Measurements from ENCODE around the gene LYVE1.

LYVE1 gene

GRCh38 chr11:10590218-10590915 is 21.9 kb upstream of the LYVE1 start:
- Histone ChIP-seq H3K9me3 (replicated peaks; ENCODE audit: low read length) (no peaks in the 10 kb centered on the region), H3K36me3 (ENCODE audit: insufficient read depth, low read length) (no peaks in the 10 kb centered on the region), H3K27me3 (ENCODE audit: control insufficient read depth, insufficient read depth, low read length) (no peaks in the 10 kb centered on the region), H3K4me2 (ENCODE audit: low read length) (no peak overlapping the region), H3K4me3 (ENCODE audit: low read length) (no peak overlapping the region), H3K4me1 (ENCODE audit: control insufficient read depth, insufficient read depth, low read length) (peaks cover 34% of the 10 kb centered on the region), H3K9ac (ENCODE audit: low read depth, low read length) (no peak overlapping the region)

GRCh38 chr11:10588904-10589303 is 20.4 kb upstream of the LYVE1 start:
- H3K4me2 ChIP-seq (ENCODE audit: low read length): no peak overlapping the region
- no peaks in the 10 kb centered on the region for H3K9me3 ChIP-seq (replicated peaks; ENCODE audit: low read length)
- no peaks in the 10 kb centered on the region for H3K36me3 ChIP-seq (ENCODE audit: insufficient read depth, low read length)
- no peak overlapping the region for H3K4me3 ChIP-seq (ENCODE audit: low read length)
- H3K9ac ChIP-seq (ENCODE audit: low read depth, low read length): no peak overlapping the region
- H3K27me3 ChIP-seq (ENCODE audit: control insufficient read depth, insufficient read depth, low read length): no peaks in the 10 kb centered on the region
- peaks cover 34% of the 10 kb centered on the region for H3K4me1 ChIP-seq (ENCODE audit: control insufficient read depth, insufficient read depth, low read length)

- Histone ChIP-seq H3K4me2 (ENCODE audit: low read length) (no peak overlapping the region), H3K9ac (ENCODE audit: low read depth, low read length) (no peak overlapping the region), H3K9me3 (replicated peaks; ENCODE audit: low read length) (no peaks in the 10 kb centered on the region), H3K27me3 (ENCODE audit: control insufficient read depth, insufficient read depth, low read length) (no peaks in the 10 kb centered on the region), H3K36me3 (ENCODE audit: insufficient read depth, low read length) (no peaks in the 10 kb centered on the region), H3K4me1 (ENCODE audit: control insufficient read depth, insufficient read depth, low read length) (peaks cover 31% of the 10 kb centered on the region), H3K4me3 (ENCODE audit: low read length) (no peak overlapping the region)
These were observed 19.5 kb upstream of the LYVE1 start for GRCh38 chr11:10587995-10588394.

GRCh38 chr11:10587388-10587787 is 18.9 kb upstream of the LYVE1 start:
- Histone ChIP-seq H3K9ac (ENCODE audit: low read depth, low read length) (no peak overlapping the region), H3K4me3 (ENCODE audit: low read length) (no peak overlapping the region), H3K4me2 (ENCODE audit: low read length) (no peak overlapping the region), H3K36me3 (ENCODE audit: insufficient read depth, low read length) (no peaks in the 10 kb centered on the region), H3K9me3 (replicated peaks; ENCODE audit: low read length) (no peaks in the 10 kb centered on the region), H3K4me1 (ENCODE audit: control insufficient read depth, insufficient read depth, low read length) (peaks cover 25% of the 10 kb centered on the region), H3K27me3 (ENCODE audit: control insufficient read depth, insufficient read depth, low read length) (no peaks in the 10 kb centered on the region)

GRCh38 chr11:10584071-10584501 is 15.6 kb upstream of the LYVE1 start:
- peaks cover 15% of the 10 kb centered on the region for H3K4me1 ChIP-seq (ENCODE audit: control insufficient read depth, insufficient read depth, low read length)
- no peaks in the 10 kb centered on the region for H3K27me3 ChIP-seq (ENCODE audit: control insufficient read depth, insufficient read depth, low read length)
- H3K4me3 ChIP-seq (ENCODE audit: low read length): no peak overlapping the region
- H3K9ac ChIP-seq (ENCODE audit: low read depth, low read length): no peak overlapping the region
- H3K4me2 ChIP-seq (ENCODE audit: low read length): no peak overlapping the region
- H3K9me3 ChIP-seq (replicated peaks; ENCODE audit: low read length): no peaks in the 10 kb centered on the region
- no peaks in the 10 kb centered on the region for H3K36me3 ChIP-seq (ENCODE audit: insufficient read depth, low read length)

- H3K27me3 ChIP-seq (ENCODE audit: control insufficient read depth, insufficient read depth, low read length): peaks cover 19% of the 10 kb centered on the region
- no peak overlapping the region for H3K4me3 ChIP-seq (ENCODE audit: low read length)
- no peaks in the 10 kb centered on the region for H3K9me3 ChIP-seq (replicated peaks; ENCODE audit: low read length)
- H3K4me2 ChIP-seq (ENCODE audit: low read length): no peak overlapping the region
- peaks cover 3% of the 10 kb centered on the region for H3K4me1 ChIP-seq (ENCODE audit: control insufficient read depth, insufficient read depth, low read length)
- no peaks in the 10 kb centered on the region for H3K36me3 ChIP-seq (ENCODE audit: insufficient read depth, low read length)
- no peak overlapping the region for H3K9ac ChIP-seq (ENCODE audit: low read depth, low read length)
These were observed 13.1 kb upstream of the LYVE1 start for GRCh38 chr11:10581481-10582019.

- Histone ChIP-seq H3K9me3 (replicated peaks; ENCODE audit: low read length) (no peaks in the 10 kb centered on the region), H3K27me3 (ENCODE audit: control insufficient read depth, insufficient read depth, low read length) (peaks cover 19% of the 10 kb centered on the region), H3K9ac (ENCODE audit: low read depth, low read length) (no peak overlapping the region), H3K4me2 (ENCODE audit: low read length) (no peak overlapping the region), H3K36me3 (ENCODE audit: insufficient read depth, low read length) (no peaks in the 10 kb centered on the region), H3K4me3 (ENCODE audit: low read length) (no peak overlapping the region), H3K4me1 (ENCODE audit: control insufficient read depth, insufficient read depth, low read length) (no peaks in the 10 kb centered on the region)
These were observed 12.2 kb upstream of the LYVE1 start for GRCh38 chr11:10580623-10581022.

GRCh38 chr11:10579700-10580099 is 11.2 kb upstream of the LYVE1 start:
- H3K4me2 ChIP-seq (ENCODE audit: low read length): no peak overlapping the region
- H3K9ac ChIP-seq (ENCODE audit: low read depth, low read length): no peak overlapping the region
- peaks cover 2% of the 10 kb centered on the region for H3K4me1 ChIP-seq (ENCODE audit: control insufficient read depth, insufficient read depth, low read length)
- no peaks in the 10 kb centered on the region for H3K9me3 ChIP-seq (replicated peaks; ENCODE audit: low read length)
- H3K4me3 ChIP-seq (ENCODE audit: low read length): no peak overlapping the region
- peaks cover 22% of the 10 kb centered on the region for H3K27me3 ChIP-seq (ENCODE audit: control insufficient read depth, insufficient read depth, low read length)
- H3K36me3 ChIP-seq (ENCODE audit: insufficient read depth, low read length): no peaks in the 10 kb centered on the region

GRCh38 chr11:10576035-10576398 is 7.6 kb upstream of the LYVE1 start:
- H3K9ac ChIP-seq (ENCODE audit: low read depth, low read length): no peak overlapping the region
- H3K4me2 ChIP-seq (ENCODE audit: low read length): no peak overlapping the region
- H3K4me1 ChIP-seq (ENCODE audit: control insufficient read depth, insufficient read depth, low read length): peaks cover 2% of the 10 kb centered on the region
- H3K9me3 ChIP-seq (replicated peaks; ENCODE audit: low read length): no peaks in the 10 kb centered on the region
- H3K4me3 ChIP-seq (ENCODE audit: low read length): no peak overlapping the region
- no peaks in the 10 kb centered on the region for H3K36me3 ChIP-seq (ENCODE audit: insufficient read depth, low read length)
- peaks cover 27% of the 10 kb centered on the region for H3K27me3 ChIP-seq (ENCODE audit: control insufficient read depth, insufficient read depth, low read length)

- Histone ChIP-seq H3K4me3 (ENCODE audit: low read length) (no peak overlapping the region), H3K4me2 (ENCODE audit: low read length) (no peak overlapping the region), H3K9me3 (replicated peaks; ENCODE audit: low read length) (no peaks in the 10 kb centered on the region), H3K27me3 (ENCODE audit: control insufficient read depth, insufficient read depth, low read length) (peaks cover 27% of the 10 kb centered on the region), H3K9ac (ENCODE audit: low read depth, low read length) (no peak overlapping the region), H3K36me3 (ENCODE audit: insufficient read depth, low read length) (no peaks in the 10 kb centered on the region), H3K4me1 (ENCODE audit: control insufficient read depth, insufficient read depth, low read length) (peaks cover 2% of the 10 kb centered on the region)
These were observed 7.0 kb upstream of the LYVE1 start for GRCh38 chr11:10575346-10576034.

- no peak overlapping the region for H3K4me2 ChIP-seq (ENCODE audit: low read length)
- H3K36me3 ChIP-seq (ENCODE audit: insufficient read depth, low read length): no peaks in the 10 kb centered on the region
- peaks cover 2% of the 10 kb centered on the region for H3K4me1 ChIP-seq (ENCODE audit: control insufficient read depth, insufficient read depth, low read length)
- no peak overlapping the region for H3K9ac ChIP-seq (ENCODE audit: low read depth, low read length)
- H3K9me3 ChIP-seq (replicated peaks; ENCODE audit: low read length): no peaks in the 10 kb centered on the region
- H3K4me3 ChIP-seq (ENCODE audit: low read length): no peak overlapping the region
- peaks cover 24% of the 10 kb centered on the region for H3K27me3 ChIP-seq (ENCODE audit: control insufficient read depth, insufficient read depth, low read length)
These were observed 5.1 kb upstream of the LYVE1 start for GRCh38 chr11:10573556-10573955.

- H3K4me2 ChIP-seq (ENCODE audit: low read length): no peak overlapping the region
- H3K4me1 ChIP-seq (ENCODE audit: control insufficient read depth, insufficient read depth, low read length): peaks cover 2% of the 10 kb centered on the region
- H3K27me3 ChIP-seq (ENCODE audit: control insufficient read depth, insufficient read depth, low read length): peaks cover 19% of the 10 kb centered on the region
- no peaks in the 10 kb centered on the region for H3K36me3 ChIP-seq (ENCODE audit: insufficient read depth, low read length)
- no peak overlapping the region for H3K9ac ChIP-seq (ENCODE audit: low read depth, low read length)
- no peak overlapping the region for H3K4me3 ChIP-seq (ENCODE audit: low read length)
- no peaks in the 10 kb centered on the region for H3K9me3 ChIP-seq (replicated peaks; ENCODE audit: low read length)
These were observed 4.6 kb upstream of the LYVE1 start for GRCh38 chr11:10573028-10573427.

Data from skeletal muscle satellite cell (primary cell).